ENCODE measurements around the gene NINL. TPM values are rescaled to one million over a fixed set of nuclear protein-coding genes. Genes with fewer than 3 reads are reported as not detected.

The NINL gene
- total RNA-seq, 1 donor from 2014 or later = 86.8 TPM

- Mint-ChIP-seq H3K9me3 (ENCODE audit: unreplicated experiment) (peaks cover 29% of the 10 kb centered on the region), H3K4me1 (ENCODE audit: low read depth, unreplicated experiment) (no peaks in the 10 kb centered on the region), H3K27me3 (ENCODE audit: unreplicated experiment) (peaks cover 12% of the 10 kb centered on the region), H3K4me3 (ENCODE audit: unreplicated experiment) (no peak overlapping the region), H3K36me3 (ENCODE audit: unreplicated experiment) (peaks cover 40% of the 10 kb centered on the region), H3K27ac (ENCODE audit: unreplicated experiment) (no peak overlapping the region)
- DNase-seq = no peak
- no peak for TF ChIP-seq CTCF (IDR thresholded peaks at IDR 0.05; ENCODE audit: partially characterized antibody, unreplicated experiment)
Measured at GRCh38 chr20:25511183-25511582, 74.1 kb downstream of the NINL start.

- H3K4me3 Mint-ChIP-seq (ENCODE audit: unreplicated experiment) = no peak overlapping the region
- H3K4me1 Mint-ChIP-seq (ENCODE audit: low read depth, unreplicated experiment) = no peaks in the 10 kb centered on the region
- H3K27ac Mint-ChIP-seq (ENCODE audit: unreplicated experiment) = no peak overlapping the region
- H3K27me3 Mint-ChIP-seq (ENCODE audit: unreplicated experiment) = peaks cover 8% of the 10 kb centered on the region
- DNase-seq = no peak
- H3K9me3 Mint-ChIP-seq (ENCODE audit: unreplicated experiment) = peaks cover 26% of the 10 kb centered on the region
- TF ChIP-seq CTCF (IDR thresholded peaks at IDR 0.05; ENCODE audit: partially characterized antibody, unreplicated experiment) = no peak
- peaks cover 35% of the 10 kb centered on the region for H3K36me3 Mint-ChIP-seq (ENCODE audit: unreplicated experiment)
Measured at GRCh38 chr20:25510721-25511120, 74.6 kb downstream of the NINL start.

- Mint-ChIP-seq H3K27ac (ENCODE audit: unreplicated experiment) (no peak overlapping the region), H3K36me3 (ENCODE audit: unreplicated experiment) (peaks cover 33% of the 10 kb centered on the region), H3K9me3 (ENCODE audit: unreplicated experiment) (peaks cover 26% of the 10 kb centered on the region), H3K27me3 (ENCODE audit: unreplicated experiment) (peaks cover 4% of the 10 kb centered on the region), H3K4me3 (ENCODE audit: unreplicated experiment) (no peak overlapping the region), H3K4me1 (ENCODE audit: low read depth, unreplicated experiment) (no peaks in the 10 kb centered on the region)
- no peak for TF ChIP-seq CTCF (IDR thresholded peaks at IDR 0.05; ENCODE audit: partially characterized antibody, unreplicated experiment)
- no peak for DNase-seq
Measured at GRCh38 chr20:25510202-25510601, 75.1 kb downstream of the NINL start.

- peaks cover 19% of the 10 kb centered on the region for H3K9me3 Mint-ChIP-seq (ENCODE audit: unreplicated experiment)
- peaks cover 26% of the 10 kb centered on the region for H3K36me3 Mint-ChIP-seq (ENCODE audit: unreplicated experiment)
Measured at GRCh38 chr20:25509084-25509483, 76.2 kb downstream of the NINL start.

More at GRCh38 chr20:25509084-25509483, 76.2 kb downstream of the NINL start:
- DNase-seq = no peak
- Mint-ChIP-seq H3K4me1 (ENCODE audit: low read depth, unreplicated experiment) (no peaks in the 10 kb centered on the region), H3K27me3 (ENCODE audit: unreplicated experiment) (peaks cover 7% of the 10 kb centered on the region), H3K4me3 (ENCODE audit: unreplicated experiment) (no peak overlapping the region), H3K27ac (ENCODE audit: unreplicated experiment) (peak overlapping the region; percentile 28)
- TF ChIP-seq CTCF (IDR thresholded peaks at IDR 0.05; ENCODE audit: partially characterized antibody, unreplicated experiment) = no peak
